K562 (cell line): ENCODE results near the gene WASL. TPM values are rescaled to one million over a fixed set of nuclear protein-coding genes. Genes with fewer than 3 reads are reported as not detected.

Experiments used
- ATAC-seq: fragments of 200-7000 bp; cut with Tn5 transposase; 3 replicates; pipeline ENCODE4 v1.9.1; 2020; ENCODE audit warnings: moderate library complexity
- BruUV-seq: library from RNA; stranded (reverse); fragments of 400-500 nt; replicated peaks from 2 replicates; lab custom pipeline; 2021; lab: Mats Ljungman, UMichigan
- CTCF ChIA-PET: fragments of 300-600 bp; formaldehyde crosslinking; extraction: SDS; loops from one replicate; lab custom pipeline; 2021; ENCODE audit warnings: low intra/inter-chr PET ratio; lab: Yijun Ruan, JAX
- POLR2A ChIA-PET: fragments of 300-600, 350-650 bp; sonication (Branson Sonifier 250); formaldehyde crosslinking; extraction: SDS; loops from one replicate; lab custom pipeline; 2021; ENCODE audit warnings: antibody characterized with exemption, inconsistent platforms; lab: Yijun Ruan, JAX
- DNase-seq, 4 experiments: peaks; one replicate each; pipeline versions ENCODE4 v3.0.0 to v3.0.0-alpha.2; 2011 to 2018; ENCODE audit warnings: low spot score in 3 of 4, mixed read lengths in 3 of 4; ENCODE audit errors: extremely low read depth in 1 of 4
- FAIRE-seq: peaks from 2 replicates; lab custom pipeline; 2011; peaks lifted over from hg19 to GRCh38; lab: Jason Lieb, UNC
- H2AFZ ChIP-seq: 2 replicates; pipeline ENCODE4 v1.6.0; 2011; ENCODE audit warnings: low read depth, low read length, control low read depth, inconsistent platforms
- H3K27ac ChIP-seq: fragments of 200-600 bp; 3 replicates; pipeline ENCODE4 v1.8.0; 2011; ENCODE audit warnings: low read depth, mild to moderate bottlenecking, control low read depth, inconsistent platforms, low read length, moderate library complexity, mixed read lengths; ENCODE audit errors: extremely low read depth
- H3K27me3 ChIP-seq, 2 experiments: fragments of 300-600 bp in 1 of 2; 2 replicates in 1 of 2; 3 replicates in 1 of 2; pipeline versions ENCODE4 v1.6.0 to v1.8.0; 2011; ENCODE audit warnings: inconsistent platforms in 2 of 2, low read length in 2 of 2, mild to moderate bottlenecking in 1 of 2, mixed read lengths in 1 of 2, moderate library complexity in 1 of 2; ENCODE audit not compliant: control insufficient read depth in 2 of 2, insufficient read depth in 2 of 2
- H3K36me3 ChIP-seq: fragments of 300-600 bp; 3 replicates; pipeline ENCODE4 v1.8.0; 2011; ENCODE audit warnings: mild to moderate bottlenecking, low read length, inconsistent platforms; ENCODE audit not compliant: control insufficient read depth, insufficient read depth
- H3K4me1 ChIP-seq, 2 experiments: fragments of 200-600 bp in 1 of 2; replicated peaks in 1 of 2; 2 replicates in 1 of 2; 3 replicates in 1 of 2; pipeline versions ENCODE4 v1.5.1 to v1.8.0; 2011; ENCODE audit warnings: inconsistent platforms in 2 of 2, low read length in 2 of 2, mild to moderate bottlenecking in 1 of 2, mixed read lengths in 1 of 2, moderate library complexity in 1 of 2; ENCODE audit not compliant: control insufficient read depth in 2 of 2, insufficient read depth in 2 of 2
- H3K4me2 ChIP-seq: 2 replicates; pipeline ENCODE4 v1.6.1; 2011; ENCODE audit warnings: low read length, control low read depth, inconsistent platforms, mixed read lengths; ENCODE audit not compliant: insufficient read depth
- H3K4me3 ChIP-seq: fragments of 200-600 bp; sonication (generic), shearing (Covaris generic); 2 replicates; pipeline ENCODE4 v1.5.1; 2016; ENCODE audit warnings: control low read depth, inconsistent platforms
- H3K79me2 ChIP-seq: fragments of 200-600 bp; 3 replicates; pipeline ENCODE4 v1.8.0; 2011; ENCODE audit warnings: low read length, inconsistent platforms; ENCODE audit not compliant: control insufficient read depth, insufficient read depth
- H3K9ac ChIP-seq, 2 experiments: 2 replicates each; pipeline versions ENCODE4 v1.6.0 to v1.6.1; 2011; ENCODE audit warnings: low read depth in 2 of 2, low read length in 2 of 2, control low read depth in 1 of 2, inconsistent platforms in 1 of 2, mild to moderate bottlenecking in 1 of 2, mixed read lengths in 1 of 2; ENCODE audit not compliant: insufficient read depth in 1 of 2
- H3K9me1 ChIP-seq: one replicate; pipeline ENCODE4 v1.6.0; 2011; ENCODE audit warnings: inconsistent platforms, mild to moderate bottlenecking, low read length, moderate library complexity; ENCODE audit not compliant: control insufficient read depth, insufficient read depth
- H3K9me3 ChIP-seq: replicated peaks from 2 replicates; pipeline ENCODE4 v1.5.1; 2011; ENCODE audit warnings: low read depth, low read length, inconsistent platforms; ENCODE audit not compliant: control insufficient read depth, insufficient read depth
- H4K20me1 ChIP-seq: replicated peaks from 2 replicates; pipeline ENCODE4 v1.6.1; 2011; ENCODE audit warnings: low read length, inconsistent platforms, mixed read lengths; ENCODE audit not compliant: control insufficient read depth, insufficient read depth
- FOXJ2 ChIP-seq: fragments of 200-800 bp; sonication (Bioruptor generic); IDR thresholded peaks from 2 replicates; pipeline ENCODE4 v1.6.1; 2016; ENCODE audit warnings: missing genetic modification characterization, missing compliant biosample characterization
- GTF2A2 ChIP-seq: IDR thresholded peaks from 2 replicates; pipeline ENCODE4 v1.6.1; 2016; ENCODE audit warnings: mild to moderate bottlenecking, missing genetic modification characterization, missing compliant biosample characterization
- KDM4B ChIP-seq, 2 experiments: fragments of 450-650 bp in 1 of 2; sonication (generic) in 1 of 2; IDR thresholded peaks; 2 replicates each; pipeline ENCODE4 v1.6.1; 2016 to 2017; ENCODE audit warnings: borderline replicate concordance in 2 of 2, antibody characterized with exemption in 1 of 2, low read depth in 1 of 2, mild to moderate bottlenecking in 1 of 2
- LARP7 ChIP-seq: fragments of 450-650 bp; IDR thresholded peaks from 2 replicates; pipeline ENCODE4 v1.6.1; 2016
- PRMT5 ChIP-seq: sonication (generic); formaldehyde crosslinking; IDR thresholded peaks from 2 replicates; pipeline ENCODE4 v1.5.0; 2020; ENCODE audit warnings: missing genetic modification reagents
- RHOXF2B ChIP-seq: fragments of 250-450 bp; sonication (Bioruptor Pico); conservative IDR thresholded peaks from 2 replicates; pipeline ENCODE4 v1.5.1; 2021
- SETDB1 ChIP-seq: IDR thresholded peaks from one replicate; pipeline ENCODE4 v1.6.1; 2012; ENCODE audit warnings: low read length, control low read depth, inconsistent platforms
- SMAD4 ChIP-seq: fragments of 250-450 bp; sonication (Bioruptor Pico); conservative IDR thresholded peaks from 2 replicates; pipeline ENCODE4 v1.8.0; 2021; ENCODE audit warnings: inconsistent platforms, mild to moderate bottlenecking, moderate library complexity
- SMARCE1 ChIP-seq: fragments of 450-650 bp; IDR thresholded peaks from 2 replicates; pipeline ENCODE4 v1.7.1; 2016; ENCODE audit warnings: mild to moderate bottlenecking
- whole genome bisulfite sequencing: fragments of 100-300 bp; shearing (Covaris generic); methylation state at CpG from one replicate; pipeline ENCODE4 v1.1.6; 2016; ENCODE audit warnings: low coverage, mixed read lengths; ENCODE audit not compliant: insufficient coverage; ENCODE audit errors: missing lambda C conversion rate; 5-methylcytosine and 5-hydroxymethylcytosine counted together
- in situ Hi-C: fragments of 300-500 bp; cut with MboI; formaldehyde crosslinking; loops from 4 replicates; pipeline ENCODE4 v1.15.0; 2018; ENCODE audit warnings: inconsistent platforms, mixed read lengths
- intact Hi-C: fragments of 100-400 bp; cut with micrococcal nuclease; formaldehyde crosslinking; loops from 2 replicates; pipeline ENCODE4 v1.14.2; 2022
- polyA plus RNA-seq, 8 experiments: library from polyadenylated mRNA; depleted of rRNA in 4 of 8; stranded (reverse) in 5 of 8; unstranded in 3 of 8; fragments of >200 nt; fragmentation: Nextera tagmentation in 2 of 8; fragmentation: Illumina TruSeq in 1 of 8; extraction: Ambion mirVana in 2 of 8; extraction: Trizol in 1 of 8; gene quantifications; 2 replicates each; pipeline versions ENCODE4 v1.2.1 to v1.2.3, GENCODE V29; 2011 to 2014; ENCODE audit warnings: inconsistent platforms in 1 of 8, missing spikeins in 1 of 8
- total RNA-seq, 7 experiments: library from RNA; depleted of rRNA in 6 of 7; stranded (reverse); fragments of >200 nt in 6 of 7; fragmentation: Illumina TruSeq in 2 of 7; extraction: Trizol in 2 of 7; gene quantifications; 2 replicates each; pipeline versions ENCODE4 v1.2.1 to v1.2.3, GENCODE V29; 2011 to 2021; ENCODE audit warnings: low replicate concordance in 1 of 7
- TF ChIP-seq, protein P1 (sequence below): fragments of 450-650 bp; IDR thresholded peaks from 2 replicates; pipeline ENCODE4 v1.6.1; 2016; ENCODE audit warnings: mild to moderate bottlenecking, moderate library complexity

Gene WASL
- total and polyA plus RNA-seq, 9 of the 15 experiments (the other 6 are each of a cell fraction or from before 2014, with no cell fraction given), result 3.2 to 13.9 (median 8.3) TPM

GRCh38 chr7:123751821-123752220 is 3.0 kb upstream of the WASL start:
- Histone ChIP-seq H3K9ac (peak overlapping the region in 1 of 2 experiments; percentile 94; a peak in 2 of 4 replicates), H3K9me1 (no peaks in the 10 kb centered on the region), H4K20me1 (peaks cover 14% of the 10 kb centered on the region), H3K4me1 (peaks cover 5 to 8% of the 10 kb centered on the region in 2 experiments; a peak in 4 of 5 replicates), H3K36me3 (peaks cover 9% of the 10 kb centered on the region; the same call in 2 of the 3 replicates), H2AFZ (peak overlapping the region; percentile 0; the same call in 1 of the 2 replicates), H3K27me3 (no peaks in the 10 kb centered on the region), H3K79me2 (peaks cover 58% of the 10 kb centered on the region), H3K4me3 (peak overlapping the region; percentile 77; the same call in 1 of the 2 replicates), H3K9me3 (no peaks in the 10 kb centered on the region), H3K4me2 (peak overlapping the region; percentile 29), H3K27ac (no peak overlapping the region; the same call in 2 of the 3 replicates)
- intact Hi-C loops (no loop called here), in situ Hi-C loops (no loop called here)
- DNase-seq (no peak), ATAC-seq (no peak), FAIRE-seq (no peak)
- no TSS peak for BruUV-seq
- CTCF ChIA-PET, result no interaction called here
- POLR2A ChIA-PET, result interaction anchor here (1.4 kb wide), 1 partner anchor 9 kb away, joined by 3 read pairs; no protein-coding TSS in a partner anchor
- 9% methylated on average over 1 of the region's 1 CpG for WGBS
- TF ChIP-seq, protein P1, sequence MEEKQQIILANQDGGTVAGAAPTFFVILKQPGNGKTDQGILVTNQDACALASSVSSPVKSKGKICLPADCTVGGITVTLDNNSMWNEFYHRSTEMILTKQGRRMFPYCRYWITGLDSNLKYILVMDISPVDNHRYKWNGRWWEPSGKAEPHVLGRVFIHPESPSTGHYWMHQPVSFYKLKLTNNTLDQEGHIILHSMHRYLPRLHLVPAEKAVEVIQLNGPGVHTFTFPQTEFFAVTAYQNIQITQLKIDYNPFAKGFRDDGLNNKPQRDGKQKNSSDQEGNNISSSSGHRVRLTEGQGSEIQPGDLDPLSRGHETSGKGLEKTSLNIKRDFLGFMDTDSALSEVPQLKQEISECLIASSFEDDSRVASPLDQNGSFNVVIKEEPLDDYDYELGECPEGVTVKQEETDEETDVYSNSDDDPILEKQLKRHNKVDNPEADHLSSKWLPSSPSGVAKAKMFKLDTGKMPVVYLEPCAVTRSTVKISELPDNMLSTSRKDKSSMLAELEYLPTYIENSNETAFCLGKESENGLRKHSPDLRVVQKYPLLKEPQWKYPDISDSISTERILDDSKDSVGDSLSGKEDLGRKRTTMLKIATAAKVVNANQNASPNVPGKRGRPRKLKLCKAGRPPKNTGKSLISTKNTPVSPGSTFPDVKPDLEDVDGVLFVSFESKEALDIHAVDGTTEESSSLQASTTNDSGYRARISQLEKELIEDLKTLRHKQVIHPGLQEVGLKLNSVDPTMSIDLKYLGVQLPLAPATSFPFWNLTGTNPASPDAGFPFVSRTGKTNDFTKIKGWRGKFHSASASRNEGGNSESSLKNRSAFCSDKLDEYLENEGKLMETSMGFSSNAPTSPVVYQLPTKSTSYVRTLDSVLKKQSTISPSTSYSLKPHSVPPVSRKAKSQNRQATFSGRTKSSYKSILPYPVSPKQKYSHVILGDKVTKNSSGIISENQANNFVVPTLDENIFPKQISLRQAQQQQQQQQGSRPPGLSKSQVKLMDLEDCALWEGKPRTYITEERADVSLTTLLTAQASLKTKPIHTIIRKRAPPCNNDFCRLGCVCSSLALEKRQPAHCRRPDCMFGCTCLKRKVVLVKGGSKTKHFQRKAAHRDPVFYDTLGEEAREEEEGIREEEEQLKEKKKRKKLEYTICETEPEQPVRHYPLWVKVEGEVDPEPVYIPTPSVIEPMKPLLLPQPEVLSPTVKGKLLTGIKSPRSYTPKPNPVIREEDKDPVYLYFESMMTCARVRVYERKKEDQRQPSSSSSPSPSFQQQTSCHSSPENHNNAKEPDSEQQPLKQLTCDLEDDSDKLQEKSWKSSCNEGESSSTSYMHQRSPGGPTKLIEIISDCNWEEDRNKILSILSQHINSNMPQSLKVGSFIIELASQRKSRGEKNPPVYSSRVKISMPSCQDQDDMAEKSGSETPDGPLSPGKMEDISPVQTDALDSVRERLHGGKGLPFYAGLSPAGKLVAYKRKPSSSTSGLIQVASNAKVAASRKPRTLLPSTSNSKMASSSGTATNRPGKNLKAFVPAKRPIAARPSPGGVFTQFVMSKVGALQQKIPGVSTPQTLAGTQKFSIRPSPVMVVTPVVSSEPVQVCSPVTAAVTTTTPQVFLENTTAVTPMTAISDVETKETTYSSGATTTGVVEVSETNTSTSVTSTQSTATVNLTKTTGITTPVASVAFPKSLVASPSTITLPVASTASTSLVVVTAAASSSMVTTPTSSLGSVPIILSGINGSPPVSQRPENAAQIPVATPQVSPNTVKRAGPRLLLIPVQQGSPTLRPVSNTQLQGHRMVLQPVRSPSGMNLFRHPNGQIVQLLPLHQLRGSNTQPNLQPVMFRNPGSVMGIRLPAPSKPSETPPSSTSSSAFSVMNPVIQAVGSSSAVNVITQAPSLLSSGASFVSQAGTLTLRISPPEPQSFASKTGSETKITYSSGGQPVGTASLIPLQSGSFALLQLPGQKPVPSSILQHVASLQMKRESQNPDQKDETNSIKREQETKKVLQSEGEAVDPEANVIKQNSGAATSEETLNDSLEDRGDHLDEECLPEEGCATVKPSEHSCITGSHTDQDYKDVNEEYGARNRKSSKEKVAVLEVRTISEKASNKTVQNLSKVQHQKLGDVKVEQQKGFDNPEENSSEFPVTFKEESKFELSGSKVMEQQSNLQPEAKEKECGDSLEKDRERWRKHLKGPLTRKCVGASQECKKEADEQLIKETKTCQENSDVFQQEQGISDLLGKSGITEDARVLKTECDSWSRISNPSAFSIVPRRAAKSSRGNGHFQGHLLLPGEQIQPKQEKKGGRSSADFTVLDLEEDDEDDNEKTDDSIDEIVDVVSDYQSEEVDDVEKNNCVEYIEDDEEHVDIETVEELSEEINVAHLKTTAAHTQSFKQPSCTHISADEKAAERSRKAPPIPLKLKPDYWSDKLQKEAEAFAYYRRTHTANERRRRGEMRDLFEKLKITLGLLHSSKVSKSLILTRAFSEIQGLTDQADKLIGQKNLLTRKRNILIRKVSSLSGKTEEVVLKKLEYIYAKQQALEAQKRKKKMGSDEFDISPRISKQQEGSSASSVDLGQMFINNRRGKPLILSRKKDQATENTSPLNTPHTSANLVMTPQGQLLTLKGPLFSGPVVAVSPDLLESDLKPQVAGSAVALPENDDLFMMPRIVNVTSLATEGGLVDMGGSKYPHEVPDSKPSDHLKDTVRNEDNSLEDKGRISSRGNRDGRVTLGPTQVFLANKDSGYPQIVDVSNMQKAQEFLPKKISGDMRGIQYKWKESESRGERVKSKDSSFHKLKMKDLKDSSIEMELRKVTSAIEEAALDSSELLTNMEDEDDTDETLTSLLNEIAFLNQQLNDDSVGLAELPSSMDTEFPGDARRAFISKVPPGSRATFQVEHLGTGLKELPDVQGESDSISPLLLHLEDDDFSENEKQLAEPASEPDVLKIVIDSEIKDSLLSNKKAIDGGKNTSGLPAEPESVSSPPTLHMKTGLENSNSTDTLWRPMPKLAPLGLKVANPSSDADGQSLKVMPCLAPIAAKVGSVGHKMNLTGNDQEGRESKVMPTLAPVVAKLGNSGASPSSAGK, result 0 out of 2 replicates have a peak, but pooled peaks have one; percentile 2
- TF ChIP-seq PRMT5 (CRISPR knock-in tag) (no peak), SETDB1 (no peak), LARP7 (no peak), SMARCE1 (0 out of 2 replicates have a peak, but pooled peaks have one; percentile 5), KDM4B (IDR thresholded peaks at IDR 0.05; ENCODE audit: borderline replicate concordance in 2 of 2, low read depth in 1 of 2) (no peak), SMAD4 (CRISPR knock-in tag) (no peak), FOXJ2 (0 out of 2 replicates have a peak, but pooled peaks have one; percentile 10), GTF2A2 (tag) (no peak), RHOXF2B (CRISPR knock-in tag) (no peak)
